K562 (cell line): Measurements from ENCODE around the gene ATP6V1F. TPM values are rescaled to one million over a fixed set of nuclear protein-coding genes. Genes with fewer than 3 reads are reported as not detected.
A peak's percentile ranks its signal among the peaks of the same experiment; 100 is the strongest.

Experiments
- ATF7 ChIP-seq: fragments of 450-650 bp; IDR thresholded peaks from 2 replicates; pipeline ENCODE4 v1.7.1; 2014; ENCODE audit warnings: mild to moderate bottlenecking, moderate library complexity
- CBX1 ChIP-seq: sonication (generic); IDR thresholded peaks from 2 replicates; pipeline ENCODE4 v1.6.1; 2016; ENCODE audit warnings: antibody characterized with exemption, low read depth, mild to moderate bottlenecking
- CREB1 ChIP-seq, 2 experiments: sonication (generic) in 1 of 2; formaldehyde crosslinking in 1 of 2; IDR thresholded peaks; 2 replicates each; pipeline versions ENCODE4 v1.6.1 to v1.8.0; 2012 to 2022; ENCODE audit warnings: inconsistent platforms in 1 of 2, mild to moderate bottlenecking in 1 of 2, missing genetic modification reagents in 1 of 2, moderate library complexity in 1 of 2
- HLTF ChIP-seq: fragments of 450-650 bp; IDR thresholded peaks from 2 replicates; pipeline ENCODE4 v1.6.1; 2016
- NBN ChIP-seq: fragments of 450-650 bp; IDR thresholded peaks from 2 replicates; pipeline ENCODE4 v1.6.1; 2016; ENCODE audit warnings: low read depth, mild to moderate bottlenecking
- PTTG1 ChIP-seq: fragments of 450-650 bp; IDR thresholded peaks from 2 replicates; pipeline ENCODE4 v1.6.1; 2016; ENCODE audit warnings: low read depth, mild to moderate bottlenecking, missing genetic modification characterization, missing compliant biosample characterization
- RNF2 ChIP-seq: sonication (generic); IDR thresholded peaks from 2 replicates; pipeline ENCODE4 v1.6.1; 2016
- SIX5 ChIP-seq, 2 experiments: IDR thresholded peaks; 2 replicates each; pipeline ENCODE4 v1.6.1; 2011; ENCODE audit warnings: low read length in 2 of 2, borderline replicate concordance in 1 of 2, low read depth in 1 of 2, mild to moderate bottlenecking in 1 of 2, moderate library complexity in 1 of 2; ENCODE audit not compliant: insufficient read depth in 1 of 2
- SMARCA4 ChIP-seq: fragments of 450-650 bp; IDR thresholded peaks from 2 replicates; pipeline ENCODE4 v1.6.1; 2016
- SNIP1 ChIP-seq: fragments of 450-650 bp; IDR thresholded peaks from 2 replicates; pipeline ENCODE4 v1.7.1; 2017; ENCODE audit warnings: low read depth, mild to moderate bottlenecking
- USF1 ChIP-seq: sonication (generic); formaldehyde crosslinking; IDR thresholded peaks from 2 replicates; pipeline ENCODE4 v1.9.0; 2022; ENCODE audit warnings: mild to moderate bottlenecking, missing genetic modification reagents
- ZBTB40 ChIP-seq, 2 experiments: fragments of 450-650 bp in 1 of 2; sonication (generic) in 1 of 2; formaldehyde crosslinking in 1 of 2; IDR thresholded peaks; 2 replicates each; pipeline versions ENCODE4 v1.7.1 to v1.9.0; 2016 to 2022; ENCODE audit warnings: inconsistent platforms in 1 of 2, mild to moderate bottlenecking in 1 of 2, missing genetic modification reagents in 1 of 2
- ZBTB7A ChIP-seq: IDR thresholded peaks from 2 replicates; pipeline ENCODE4 v1.6.1; 2011; ENCODE audit warnings: low read depth, mild to moderate bottlenecking, low read length, moderate library complexity, borderline replicate concordance; ENCODE audit not compliant: control insufficient read depth
- ZNF589 ChIP-seq: fragments of 200-800 bp; sonication (Bioruptor generic); IDR thresholded peaks from 2 replicates; pipeline ENCODE4 v1.6.1; 2016; ENCODE audit warnings: low read depth, missing genetic modification characterization, missing compliant biosample characterization
- ZNF639 ChIP-seq, 2 experiments: fragments of 200-800 bp in 1 of 2; sonication (Bioruptor generic) in 1 of 2; sonication (generic) in 1 of 2; formaldehyde crosslinking in 1 of 2; IDR thresholded peaks in 1 of 2; conservative IDR thresholded peaks in 1 of 2; 2 replicates each; pipeline versions ENCODE4 v1.5.0 to v1.6.1; 2016 to 2020; ENCODE audit warnings: missing compliant biosample characterization in 1 of 2, missing genetic modification characterization in 1 of 2, missing genetic modification reagents in 1 of 2
- polyA plus RNA-seq, 8 experiments: library from polyadenylated mRNA; depleted of rRNA in 4 of 8; stranded (reverse) in 5 of 8; unstranded in 3 of 8; fragments of >200 nt; fragmentation: Nextera tagmentation in 2 of 8; fragmentation: Illumina TruSeq in 1 of 8; extraction: Ambion mirVana in 2 of 8; extraction: Trizol in 1 of 8; gene quantifications; 2 replicates each; pipeline versions ENCODE4 v1.2.1 to v1.2.3, GENCODE V29; 2011 to 2014; ENCODE audit warnings: inconsistent platforms in 1 of 8, missing spikeins in 1 of 8
- total RNA-seq, 7 experiments: library from RNA; depleted of rRNA in 6 of 7; stranded (reverse); fragments of >200 nt in 6 of 7; fragmentation: Illumina TruSeq in 2 of 7; extraction: Trizol in 2 of 7; gene quantifications; 2 replicates each; pipeline versions ENCODE4 v1.2.1 to v1.2.3, GENCODE V29; 2011 to 2021; ENCODE audit warnings: low replicate concordance in 1 of 7

Gene ATP6V1F
- total and polyA plus RNA-seq, 9 of the 15 experiments (the other 6 are each of a cell fraction or from before 2014, with no cell fraction given), result 206 to 1,123 (median 542) TPM

GRCh38 chr7:128829391-128830166 lies 33.1 kb upstream of the ATP6V1F start (continued):
- TF ChIP-seq ZBTB7A (peak; percentile 60; the same call in 1 of the 2 replicates), NBN (0 out of 2 replicates have a peak, but pooled peaks have one; percentile 27), PTTG1 (tag) (no peak), ZNF589 (peak; percentile 33; the same call in 1 of the 2 replicates), SIX5 (IDR thresholded peaks at IDR 0.05; ENCODE audit: borderline replicate concordance in 1 of 2, insufficient read depth in 1 of 2, low read depth in 1 of 2, low read length in 2 of 2) (no peak), ZBTB40 (IDR thresholded peaks at IDR 0.05) (peak; percentile 41; the same call in 1 of the 2 replicates), ZBTB40 (CRISPR knock-in tag; IDR thresholded peaks at IDR 0.05) (no peak), ATF7 (peak; percentile 17; the same call in 1 of the 2 replicates), RNF2 (peak; percentile 57; the same call in 1 of the 2 replicates), ZNF639 (CRISPR knock-in tag; conservative IDR thresholded peaks at IDR 0.05 in 1 of 2, IDR thresholded peaks at IDR 0.05 in 1 of 2) (no peak), USF1 (CRISPR knock-in tag) (0 out of 2 replicates have a peak, but pooled peaks have one; percentile 12), SMARCA4 (peak; percentile 66), SNIP1 (no peak), CREB1 (IDR thresholded peaks at IDR 0.05) (0 out of 2 replicates have a peak, but pooled peaks have one; percentile 23), CREB1 (CRISPR knock-in tag; IDR thresholded peaks at IDR 0.05) (no peak), CBX1 (0 out of 2 replicates have a peak, but pooled peaks have one; percentile 4), HLTF (0 out of 2 replicates have a peak, but pooled peaks have one; percentile 70)
